ENCODE data around the gene IMMT. TPM values are rescaled to one million over a fixed set of nuclear protein-coding genes. Genes with fewer than 3 reads are reported as not detected.
"Not testable (repeated sequence)": the region's sequence is repeated elsewhere in the genome, so short reads cannot be mapped to it uniquely, and the experiment has no call there.

IMMT gene
- total and polyA plus RNA-seq, 2 experiments from 2014 or later = 71.0 to 96.7 TPM

DNA sequence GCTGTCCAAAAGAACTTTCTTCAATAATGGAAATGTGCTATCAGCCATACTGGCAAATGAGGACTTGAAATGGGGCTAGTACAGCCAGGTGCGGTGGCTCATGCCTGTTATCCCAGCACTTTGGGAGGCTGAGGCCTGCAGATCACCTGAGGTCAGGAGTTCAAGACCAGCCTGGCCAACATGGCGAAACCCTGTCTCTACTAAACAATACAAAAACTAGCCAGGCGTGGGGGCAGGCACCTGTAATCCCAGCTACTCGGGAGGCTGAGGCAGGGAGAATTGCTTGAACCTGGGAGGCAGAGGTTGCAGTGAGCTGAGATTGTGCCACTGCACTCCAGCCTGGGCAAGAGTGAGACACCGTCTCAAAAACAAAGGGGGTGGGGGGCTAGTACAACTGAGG is 49.5 kb upstream of the IMMT start:
- H2AFZ ChIP-seq; H3K27ac ChIP-seq (ENCODE audit: low read depth); H3K4me1 ChIP-seq (ENCODE audit: insufficient read depth); H3K4me2 ChIP-seq; H3K4me1 Mint-ChIP-seq; H3F3A ChIP-seq (replicated peaks; ENCODE audit: low read depth); H4K20me1 ChIP-seq (replicated peaks; ENCODE audit: insufficient read depth); H3K27me3 ChIP-seq (ENCODE audit: insufficient read depth); H3K9me3 Mint-ChIP-seq; ATAC-seq; H3K36me3 Mint-ChIP-seq (ENCODE audit: low read depth); H3K79me2 ChIP-seq (replicated peaks; ENCODE audit: insufficient read depth); DNase-seq (ENCODE audit: low spot score); H3K9me2 ChIP-seq (ENCODE audit: insufficient read depth); H3K4me3 Mint-ChIP-seq; H3K27ac Mint-ChIP-seq; H3K36me3 ChIP-seq (ENCODE audit: insufficient read depth); H3K4me3 ChIP-seq: not testable (repeated sequence)
- H3K27me3 Mint-ChIP-seq (ENCODE audit: insufficient read depth, low read depth, poor library complexity) = peaks cover 10% of the 10 kb centered on the region

DNA sequence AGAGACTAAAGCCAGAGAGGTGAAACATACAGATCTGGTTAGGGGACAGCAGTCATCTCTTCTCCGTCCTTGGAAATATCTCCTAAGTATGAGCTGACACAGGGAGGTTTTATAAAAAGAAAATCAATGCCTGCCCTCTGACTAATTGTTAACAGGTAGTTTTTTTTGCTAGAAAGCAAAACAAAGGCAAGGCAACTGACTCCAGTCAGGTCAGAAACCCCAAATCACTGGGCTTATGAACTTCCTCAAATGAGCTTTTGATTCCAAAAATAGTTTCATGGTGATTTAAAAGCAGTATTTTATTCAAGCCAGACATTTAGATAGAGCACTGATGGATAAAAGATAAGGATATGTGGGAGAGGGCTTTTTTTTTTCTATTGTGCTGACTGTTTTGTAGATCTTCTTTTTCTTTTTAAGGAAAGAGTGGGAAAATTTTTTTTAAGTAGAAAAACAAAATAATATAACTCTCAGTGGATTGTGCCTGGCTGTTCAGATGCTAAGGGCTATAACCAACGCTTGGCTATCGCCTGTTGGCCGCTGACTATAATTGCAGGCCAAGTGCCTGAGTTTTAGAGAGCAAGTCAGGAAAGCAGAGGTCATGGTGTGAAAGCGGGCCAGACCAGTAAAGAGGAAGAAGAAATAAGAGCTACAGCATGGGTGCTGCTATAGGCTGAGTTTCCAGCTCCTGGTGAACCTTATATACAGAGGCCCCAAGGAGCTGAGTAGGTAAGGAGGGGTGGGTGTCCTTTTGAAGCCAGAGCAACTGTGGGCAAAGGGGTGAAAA is 48.9 kb upstream of the IMMT start:
- Mint-ChIP-seq H3K36me3 (ENCODE audit: low read depth) (no peaks in the 10 kb centered on the region; the same call in 2 of the 3 replicates), H3K9me3 (peaks cover 4% of the 10 kb centered on the region; the same call in 2 of the 3 replicates), H3K4me1 (peaks cover 5% of the 10 kb centered on the region; the same call in 2 of the 3 replicates), H3K27ac (no peak overlapping the region), H3K27me3 (ENCODE audit: insufficient read depth, low read depth, poor library complexity) (peaks cover 10% of the 10 kb centered on the region), H3K4me3 (no peak overlapping the region)
- Histone ChIP-seq H4K20me1 (replicated peaks; ENCODE audit: insufficient read depth) (no peaks in the 10 kb centered on the region), H2AFZ (no peak overlapping the region), H3K79me2 (replicated peaks; ENCODE audit: insufficient read depth) (no peaks in the 10 kb centered on the region), H3K4me1 (ENCODE audit: insufficient read depth) (no peaks in the 10 kb centered on the region), H3K27me3 (ENCODE audit: insufficient read depth) (no peaks in the 10 kb centered on the region), H3K4me2 (no peak overlapping the region), H3F3A (replicated peaks; ENCODE audit: low read depth) (no peaks in the 10 kb centered on the region), H3K9me2 (ENCODE audit: insufficient read depth) (no peaks in the 10 kb centered on the region), H3K4me3 (no peak overlapping the region), H3K36me3 (ENCODE audit: insufficient read depth) (no peaks in the 10 kb centered on the region), H3K27ac (ENCODE audit: low read depth) (no peak overlapping the region)
- no peak for DNase-seq (ENCODE audit: low spot score)
- TF ChIP-seq, protein P1, sequence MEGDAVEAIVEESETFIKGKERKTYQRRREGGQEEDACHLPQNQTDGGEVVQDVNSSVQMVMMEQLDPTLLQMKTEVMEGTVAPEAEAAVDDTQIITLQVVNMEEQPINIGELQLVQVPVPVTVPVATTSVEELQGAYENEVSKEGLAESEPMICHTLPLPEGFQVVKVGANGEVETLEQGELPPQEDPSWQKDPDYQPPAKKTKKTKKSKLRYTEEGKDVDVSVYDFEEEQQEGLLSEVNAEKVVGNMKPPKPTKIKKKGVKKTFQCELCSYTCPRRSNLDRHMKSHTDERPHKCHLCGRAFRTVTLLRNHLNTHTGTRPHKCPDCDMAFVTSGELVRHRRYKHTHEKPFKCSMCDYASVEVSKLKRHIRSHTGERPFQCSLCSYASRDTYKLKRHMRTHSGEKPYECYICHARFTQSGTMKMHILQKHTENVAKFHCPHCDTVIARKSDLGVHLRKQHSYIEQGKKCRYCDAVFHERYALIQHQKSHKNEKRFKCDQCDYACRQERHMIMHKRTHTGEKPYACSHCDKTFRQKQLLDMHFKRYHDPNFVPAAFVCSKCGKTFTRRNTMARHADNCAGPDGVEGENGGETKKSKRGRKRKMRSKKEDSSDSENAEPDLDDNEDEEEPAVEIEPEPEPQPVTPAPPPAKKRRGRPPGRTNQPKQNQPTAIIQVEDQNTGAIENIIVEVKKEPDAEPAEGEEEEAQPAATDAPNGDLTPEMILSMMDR (conservative IDR thresholded peaks at IDR 0.05; ENCODE audit: low read depth in 2 of 2) = peak; percentile 11 to 38; a peak in 3 of 4 replicates
- TF ChIP-seq, protein P2, sequence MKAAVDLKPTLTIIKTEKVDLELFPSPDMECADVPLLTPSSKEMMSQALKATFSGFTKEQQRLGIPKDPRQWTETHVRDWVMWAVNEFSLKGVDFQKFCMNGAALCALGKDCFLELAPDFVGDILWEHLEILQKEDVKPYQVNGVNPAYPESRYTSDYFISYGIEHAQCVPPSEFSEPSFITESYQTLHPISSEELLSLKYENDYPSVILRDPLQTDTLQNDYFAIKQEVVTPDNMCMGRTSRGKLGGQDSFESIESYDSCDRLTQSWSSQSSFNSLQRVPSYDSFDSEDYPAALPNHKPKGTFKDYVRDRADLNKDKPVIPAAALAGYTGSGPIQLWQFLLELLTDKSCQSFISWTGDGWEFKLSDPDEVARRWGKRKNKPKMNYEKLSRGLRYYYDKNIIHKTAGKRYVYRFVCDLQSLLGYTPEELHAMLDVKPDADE (IDR thresholded peaks at IDR 0.05) = no peak
- ATAC-seq = no peak

DNA sequence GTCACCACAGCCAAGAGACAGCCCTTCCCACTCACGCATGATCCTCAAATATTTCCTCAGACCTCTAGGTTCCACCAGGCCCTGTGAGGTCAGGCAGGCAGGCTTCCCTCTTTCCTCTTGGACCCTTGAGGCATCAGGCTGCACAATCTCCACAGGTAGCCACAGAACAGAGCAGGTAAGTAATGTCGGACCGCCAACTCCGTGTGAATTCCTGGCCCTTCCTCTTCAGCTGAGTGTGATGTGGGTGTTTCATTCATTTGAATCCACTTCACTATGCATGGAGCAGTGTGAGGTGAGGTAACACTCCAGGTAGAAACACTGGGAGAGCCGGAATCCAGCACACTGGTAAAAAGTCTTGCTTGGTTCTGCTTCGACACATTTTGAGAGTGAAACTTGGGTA is 48.0 kb upstream of the IMMT start:
- H2AFZ ChIP-seq = no peak overlapping the region
- H3K4me2 ChIP-seq = no peak overlapping the region
- no peaks in the 10 kb centered on the region for H3K27me3 ChIP-seq (ENCODE audit: insufficient read depth)
- ATAC-seq (no peak), DNase-seq (ENCODE audit: low spot score) (no peak)
- Mint-ChIP-seq H3K36me3 (ENCODE audit: low read depth) (no peaks in the 10 kb centered on the region; the same call in 2 of the 3 replicates), H3K27ac (no peak overlapping the region), H3K9me3 (peaks cover 4% of the 10 kb centered on the region; the same call in 2 of the 3 replicates), H3K27me3 (ENCODE audit: insufficient read depth, low read depth, poor library complexity) (peaks cover 10% of the 10 kb centered on the region), H3K4me3 (no peak overlapping the region), H3K4me1 (peaks cover 10% of the 10 kb centered on the region; the same call in 2 of the 3 replicates)
- H3K4me1 ChIP-seq (ENCODE audit: insufficient read depth) = no peaks in the 10 kb centered on the region
- no peak overlapping the region for H3K4me3 ChIP-seq
- H3K36me3 ChIP-seq (ENCODE audit: insufficient read depth) = no peaks in the 10 kb centered on the region
- TF ChIP-seq CREB1 (CRISPR knock-in tag; IDR thresholded peaks at IDR 0.05; ENCODE audit: low read depth) (no peak), JUNB (IDR thresholded peaks at IDR 0.05; ENCODE audit: unreplicated experiment) (no peak), EZH2phosphoT487 (IDR thresholded peaks at IDR 0.05; ENCODE audit: unreplicated experiment) (no peak), POLR2AphosphoS5 (IDR thresholded peaks at IDR 0.05; ENCODE audit: low read depth) (no peak)
- TF ChIP-seq, protein P3, sequence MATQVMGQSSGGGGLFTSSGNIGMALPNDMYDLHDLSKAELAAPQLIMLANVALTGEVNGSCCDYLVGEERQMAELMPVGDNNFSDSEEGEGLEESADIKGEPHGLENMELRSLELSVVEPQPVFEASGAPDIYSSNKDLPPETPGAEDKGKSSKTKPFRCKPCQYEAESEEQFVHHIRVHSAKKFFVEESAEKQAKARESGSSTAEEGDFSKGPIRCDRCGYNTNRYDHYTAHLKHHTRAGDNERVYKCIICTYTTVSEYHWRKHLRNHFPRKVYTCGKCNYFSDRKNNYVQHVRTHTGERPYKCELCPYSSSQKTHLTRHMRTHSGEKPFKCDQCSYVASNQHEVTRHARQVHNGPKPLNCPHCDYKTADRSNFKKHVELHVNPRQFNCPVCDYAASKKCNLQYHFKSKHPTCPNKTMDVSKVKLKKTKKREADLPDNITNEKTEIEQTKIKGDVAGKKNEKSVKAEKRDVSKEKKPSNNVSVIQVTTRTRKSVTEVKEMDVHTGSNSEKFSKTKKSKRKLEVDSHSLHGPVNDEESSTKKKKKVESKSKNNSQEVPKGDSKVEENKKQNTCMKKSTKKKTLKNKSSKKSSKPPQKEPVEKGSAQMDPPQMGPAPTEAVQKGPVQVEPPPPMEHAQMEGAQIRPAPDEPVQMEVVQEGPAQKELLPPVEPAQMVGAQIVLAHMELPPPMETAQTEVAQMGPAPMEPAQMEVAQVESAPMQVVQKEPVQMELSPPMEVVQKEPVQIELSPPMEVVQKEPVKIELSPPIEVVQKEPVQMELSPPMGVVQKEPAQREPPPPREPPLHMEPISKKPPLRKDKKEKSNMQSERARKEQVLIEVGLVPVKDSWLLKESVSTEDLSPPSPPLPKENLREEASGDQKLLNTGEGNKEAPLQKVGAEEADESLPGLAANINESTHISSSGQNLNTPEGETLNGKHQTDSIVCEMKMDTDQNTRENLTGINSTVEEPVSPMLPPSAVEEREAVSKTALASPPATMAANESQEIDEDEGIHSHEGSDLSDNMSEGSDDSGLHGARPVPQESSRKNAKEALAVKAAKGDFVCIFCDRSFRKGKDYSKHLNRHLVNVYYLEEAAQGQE (IDR thresholded peaks at IDR 0.05; ENCODE audit: unreplicated experiment) = no peak
- TF ChIP-seq, protein P2 (IDR thresholded peaks at IDR 0.05) = no peak
- no peak overlapping the region for H3K27ac ChIP-seq (ENCODE audit: low read depth)
- H3K79me2 ChIP-seq (replicated peaks; ENCODE audit: insufficient read depth) = no peaks in the 10 kb centered on the region
- no peaks in the 10 kb centered on the region for H4K20me1 ChIP-seq (replicated peaks; ENCODE audit: insufficient read depth)
- H3F3A ChIP-seq (replicated peaks; ENCODE audit: low read depth) = no peaks in the 10 kb centered on the region
- H3K9me2 ChIP-seq (ENCODE audit: insufficient read depth) = no peaks in the 10 kb centered on the region
